ENCODE results near the gene GOLGA6L10. TPM values are rescaled to one million over a fixed set of nuclear protein-coding genes. Genes with fewer than 3 reads are reported as not detected.
A peak's percentile ranks its signal among the peaks of the same experiment; 100 is the strongest.

Gene GOLGA6L10
- total RNA-seq, 1 donor from 2014 or later, result 0.30 TPM

DNA sequence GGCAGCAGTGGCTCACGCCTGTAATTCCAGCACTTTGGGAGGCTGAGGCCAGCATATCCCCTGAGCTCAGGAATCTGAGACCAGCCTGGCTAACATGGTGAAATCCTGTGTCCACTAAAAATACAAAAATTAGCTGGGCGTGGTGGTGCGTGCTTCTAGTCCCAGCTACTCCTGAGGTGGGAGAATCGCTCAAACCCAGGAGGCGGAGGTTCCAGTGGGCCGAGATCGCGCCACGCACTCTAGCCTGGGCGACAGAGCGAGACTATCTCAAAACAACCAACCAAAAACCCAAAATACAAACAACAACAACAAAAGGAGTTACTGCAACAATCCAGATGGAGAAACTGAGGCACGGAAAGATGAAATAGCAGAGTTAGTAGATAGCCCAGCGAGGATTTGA, 51.2 kb downstream of the GOLGA6L10 start:
- Histone ChIP-seq H3K4me2 (ENCODE audit: low read length) (peak overlapping the region; percentile 63), H3K4me3 (ENCODE audit: insufficient read depth, low read depth, low read length) (no peak overlapping the region), H3K9me3 (ENCODE audit: insufficient read depth, low read depth, low read length) (no peaks in the 10 kb centered on the region), H4K20me1 (ENCODE audit: insufficient read depth, low read length) (no peaks in the 10 kb centered on the region), H3K36me3 (ENCODE audit: insufficient read depth, low read length) (no peaks in the 10 kb centered on the region), H3K27ac (ENCODE audit: low read depth, low read length) (no peak overlapping the region), H3K27me3 (ENCODE audit: insufficient read depth, low read length) (no peaks in the 10 kb centered on the region), H3K9ac (ENCODE audit: low read length) (no peak overlapping the region), H3K4me1 (ENCODE audit: insufficient read depth, low read length) (no peaks in the 10 kb centered on the region), H3K79me2 (ENCODE audit: insufficient read depth, low read length) (no peaks in the 10 kb centered on the region), H2AFZ (ENCODE audit: low read depth, low read length) (peak overlapping the region; percentile 60)
- Mint-ChIP-seq H3K4me3 (ENCODE audit: unreplicated experiment) (no peak overlapping the region), H3K4me1 (ENCODE audit: low read depth, unreplicated experiment) (peaks cover 11% of the 10 kb centered on the region), H3K36me3 (ENCODE audit: low read depth, unreplicated experiment) (no peaks in the 10 kb centered on the region), H3K9me3 (ENCODE audit: unreplicated experiment) (no peaks in the 10 kb centered on the region), H3K27me3 (ENCODE audit: low read depth, unreplicated experiment) (peaks cover 22% of the 10 kb centered on the region), H3K27ac (ENCODE audit: unreplicated experiment) (no peak overlapping the region)
- no peak for DNase-seq (ENCODE audit: low read depth)
- FAIRE-seq, result no peak
- TF ChIP-seq, protein P1, sequence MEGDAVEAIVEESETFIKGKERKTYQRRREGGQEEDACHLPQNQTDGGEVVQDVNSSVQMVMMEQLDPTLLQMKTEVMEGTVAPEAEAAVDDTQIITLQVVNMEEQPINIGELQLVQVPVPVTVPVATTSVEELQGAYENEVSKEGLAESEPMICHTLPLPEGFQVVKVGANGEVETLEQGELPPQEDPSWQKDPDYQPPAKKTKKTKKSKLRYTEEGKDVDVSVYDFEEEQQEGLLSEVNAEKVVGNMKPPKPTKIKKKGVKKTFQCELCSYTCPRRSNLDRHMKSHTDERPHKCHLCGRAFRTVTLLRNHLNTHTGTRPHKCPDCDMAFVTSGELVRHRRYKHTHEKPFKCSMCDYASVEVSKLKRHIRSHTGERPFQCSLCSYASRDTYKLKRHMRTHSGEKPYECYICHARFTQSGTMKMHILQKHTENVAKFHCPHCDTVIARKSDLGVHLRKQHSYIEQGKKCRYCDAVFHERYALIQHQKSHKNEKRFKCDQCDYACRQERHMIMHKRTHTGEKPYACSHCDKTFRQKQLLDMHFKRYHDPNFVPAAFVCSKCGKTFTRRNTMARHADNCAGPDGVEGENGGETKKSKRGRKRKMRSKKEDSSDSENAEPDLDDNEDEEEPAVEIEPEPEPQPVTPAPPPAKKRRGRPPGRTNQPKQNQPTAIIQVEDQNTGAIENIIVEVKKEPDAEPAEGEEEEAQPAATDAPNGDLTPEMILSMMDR (IDR thresholded peaks at IDR 0.05; ENCODE audit: insufficient read depth, low read depth, low read length), result no peak
- no peak for TF ChIP-seq EZH2 (IDR thresholded peaks at IDR 0.05; ENCODE audit: insufficient read depth, low read length)

DNA sequence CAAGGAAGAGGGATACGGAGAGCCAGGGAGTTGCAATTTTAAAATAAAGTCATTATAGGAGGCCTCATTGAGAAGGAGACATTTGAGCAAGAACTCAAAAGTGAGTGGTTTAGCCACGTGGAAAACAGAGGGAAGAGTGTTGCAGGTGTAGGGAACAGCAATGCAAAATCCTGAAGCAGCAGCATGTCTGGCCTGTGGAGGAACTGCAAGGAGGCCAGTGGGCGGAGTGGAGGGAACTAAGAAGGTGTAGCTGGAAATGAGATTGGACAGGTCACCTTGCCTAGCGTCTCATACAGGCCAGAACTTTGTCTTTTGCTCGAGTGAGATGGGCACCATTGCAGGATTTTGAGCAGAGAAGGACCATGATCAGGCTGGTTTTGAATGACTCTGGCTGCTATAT, 51.7 kb downstream of the GOLGA6L10 start:
- Mint-ChIP-seq H3K4me1 (ENCODE audit: low read depth, unreplicated experiment) (peaks cover 11% of the 10 kb centered on the region), H3K27ac (ENCODE audit: unreplicated experiment) (no peak overlapping the region), H3K36me3 (ENCODE audit: low read depth, unreplicated experiment) (no peaks in the 10 kb centered on the region), H3K4me3 (ENCODE audit: unreplicated experiment) (no peak overlapping the region), H3K9me3 (ENCODE audit: unreplicated experiment) (no peaks in the 10 kb centered on the region), H3K27me3 (ENCODE audit: low read depth, unreplicated experiment) (peaks cover 18% of the 10 kb centered on the region)
- TF ChIP-seq, protein P1 (IDR thresholded peaks at IDR 0.05; ENCODE audit: insufficient read depth, low read depth, low read length), result no peak
- TF ChIP-seq EZH2 (IDR thresholded peaks at IDR 0.05; ENCODE audit: insufficient read depth, low read length), result no peak
- H3K4me1 ChIP-seq (ENCODE audit: insufficient read depth, low read length), result no peaks in the 10 kb centered on the region
- no peak overlapping the region for H3K9ac ChIP-seq (ENCODE audit: low read length)
- no peaks in the 10 kb centered on the region for H4K20me1 ChIP-seq (ENCODE audit: insufficient read depth, low read length)
- no peaks in the 10 kb centered on the region for H3K27me3 ChIP-seq (ENCODE audit: insufficient read depth, low read length)
- no peaks in the 10 kb centered on the region for H3K9me3 ChIP-seq (ENCODE audit: insufficient read depth, low read depth, low read length)
- H3K36me3 ChIP-seq (ENCODE audit: insufficient read depth, low read length), result no peaks in the 10 kb centered on the region
- H3K4me2 ChIP-seq (ENCODE audit: low read length), result no peak overlapping the region
- no peak overlapping the region for H2AFZ ChIP-seq (ENCODE audit: low read depth, low read length)
- no peak for FAIRE-seq
- H3K27ac ChIP-seq (ENCODE audit: low read depth, low read length), result no peak overlapping the region
- no peaks in the 10 kb centered on the region for H3K79me2 ChIP-seq (ENCODE audit: insufficient read depth, low read length)
- H3K4me3 ChIP-seq (ENCODE audit: insufficient read depth, low read depth, low read length), result no peak overlapping the region
- no peak for DNase-seq (ENCODE audit: low read depth)

DNA sequence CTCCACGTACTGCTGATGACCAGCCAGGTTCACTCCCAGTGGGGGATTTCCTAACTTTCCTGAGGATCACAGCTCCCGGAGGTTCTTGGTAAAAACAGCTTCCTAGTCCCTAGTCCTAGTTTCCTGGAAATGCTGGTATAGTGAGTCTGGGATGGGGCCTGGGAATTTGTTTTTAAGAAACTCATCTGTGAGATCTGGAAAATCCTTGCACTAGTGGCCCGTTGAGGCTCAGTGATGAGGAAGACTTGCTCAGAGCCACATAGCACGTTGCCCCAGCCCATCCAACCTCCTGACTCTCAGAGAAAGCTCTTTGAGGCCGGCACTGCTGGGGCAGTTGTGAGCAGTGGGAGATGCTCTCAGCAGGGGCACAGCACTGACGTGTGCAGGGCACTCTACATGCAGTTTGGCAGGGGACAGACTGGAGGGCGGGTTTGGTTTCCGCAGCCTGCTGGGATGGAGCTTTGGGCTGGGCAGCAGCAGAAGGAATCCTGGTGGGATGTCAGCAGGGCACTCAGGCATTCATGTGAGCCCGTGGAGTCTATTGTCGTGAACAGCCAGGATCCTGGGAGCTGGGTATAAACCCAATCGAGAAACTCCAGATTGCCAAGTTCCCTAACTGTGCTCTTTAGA, 55.1 kb downstream of the GOLGA6L10 start:
- DNase-seq (ENCODE audit: low read depth), result no peak
- no peak overlapping the region for H3K4me2 ChIP-seq (ENCODE audit: low read length)
- H3K27ac ChIP-seq (ENCODE audit: low read depth, low read length), result no peak overlapping the region
- H3K36me3 ChIP-seq (ENCODE audit: insufficient read depth, low read length), result no peaks in the 10 kb centered on the region
- no peak for TF ChIP-seq EZH2 (IDR thresholded peaks at IDR 0.05; ENCODE audit: insufficient read depth, low read length)
- TF ChIP-seq, protein P1 (IDR thresholded peaks at IDR 0.05; ENCODE audit: insufficient read depth, low read depth, low read length), result no peak
- H4K20me1 ChIP-seq (ENCODE audit: insufficient read depth, low read length), result no peaks in the 10 kb centered on the region
- H3K79me2 ChIP-seq (ENCODE audit: insufficient read depth, low read length), result no peaks in the 10 kb centered on the region
- Mint-ChIP-seq H3K4me1 (ENCODE audit: low read depth, unreplicated experiment) (peaks cover 4% of the 10 kb centered on the region), H3K4me3 (ENCODE audit: unreplicated experiment) (no peak overlapping the region), H3K9me3 (ENCODE audit: unreplicated experiment) (no peaks in the 10 kb centered on the region), H3K27me3 (ENCODE audit: low read depth, unreplicated experiment) (peaks cover 12% of the 10 kb centered on the region), H3K36me3 (ENCODE audit: low read depth, unreplicated experiment) (no peaks in the 10 kb centered on the region), H3K27ac (ENCODE audit: unreplicated experiment) (no peak overlapping the region)
- no peaks in the 10 kb centered on the region for H3K27me3 ChIP-seq (ENCODE audit: insufficient read depth, low read length)
- H3K9me3 ChIP-seq (ENCODE audit: insufficient read depth, low read depth, low read length), result no peaks in the 10 kb centered on the region
- H3K4me1 ChIP-seq (ENCODE audit: insufficient read depth, low read length), result no peaks in the 10 kb centered on the region
- no peak overlapping the region for H2AFZ ChIP-seq (ENCODE audit: low read depth, low read length)
- no peak for FAIRE-seq
- H3K4me3 ChIP-seq (ENCODE audit: insufficient read depth, low read depth, low read length), result no peak overlapping the region
- H3K9ac ChIP-seq (ENCODE audit: low read length), result no peak overlapping the region

Measured in astrocyte (in vitro differentiated cells and primary cell).